ENCODE measurements around the gene ZNF695.

ZNF695 gene

GRCh38 chr1:246987083-246987690 lies 20.7 kb downstream of the ZNF695 start:
- DNase-seq (ENCODE audit: low read depth in 2 of 2): peak in 1 of 2 donors; percentile 9
- no peak for TF ChIP-seq CTCF (IDR thresholded peaks at IDR 0.05; ENCODE audit: low read depth, low read length)
- no peak overlapping the region for H3K4me3 ChIP-seq (replicated peaks in 1 of 2; ENCODE audit: low read depth in 2 of 2, low read length in 2 of 2)

- DNase-seq (ENCODE audit: low read depth in 2 of 2): no peak
- no peak for TF ChIP-seq CTCF (IDR thresholded peaks at IDR 0.05; ENCODE audit: low read depth, low read length)
- no peak overlapping the region for H3K4me3 ChIP-seq (replicated peaks in 1 of 2; ENCODE audit: low read depth in 2 of 2, low read length in 2 of 2)
These were observed 29.1 kb downstream of the ZNF695 start for GRCh38 chr1:246978785-246979184.

GRCh38 chr1:246978281-246978680 lies 29.6 kb downstream of the ZNF695 start:
- no peak for DNase-seq (ENCODE audit: low read depth in 2 of 2)
- TF ChIP-seq CTCF (IDR thresholded peaks at IDR 0.05; ENCODE audit: low read depth, low read length): no peak
- H3K4me3 ChIP-seq (replicated peaks in 1 of 2; ENCODE audit: low read depth in 2 of 2, low read length in 2 of 2): no peak overlapping the region

- no peak overlapping the region for H3K4me3 ChIP-seq (replicated peaks in 1 of 2; ENCODE audit: low read depth in 2 of 2, low read length in 2 of 2)
- DNase-seq (ENCODE audit: low read depth in 2 of 2): no peak
- no peak for TF ChIP-seq CTCF (IDR thresholded peaks at IDR 0.05; ENCODE audit: low read depth, low read length)
These were observed 35.9 kb downstream of the ZNF695 start for GRCh38 chr1:246971969-246972368.

GRCh38 chr1:246971090-246971721 lies 36.7 kb downstream of the ZNF695 start:
- TF ChIP-seq CTCF (IDR thresholded peaks at IDR 0.05; ENCODE audit: low read depth, low read length): peak; percentile 94
- peak overlapping the region in 1 of 2 donors; percentile 19 for H3K4me3 ChIP-seq (replicated peaks in 1 of 2; ENCODE audit: low read depth in 2 of 2, low read length in 2 of 2)
- peak; percentile 64 to 85 for DNase-seq (ENCODE audit: low read depth in 2 of 2)

GRCh38 chr1:246969621-246970020 lies 38.2 kb downstream of the ZNF695 start:
- no peak for DNase-seq (ENCODE audit: low read depth in 2 of 2)
- no peak for TF ChIP-seq CTCF (IDR thresholded peaks at IDR 0.05; ENCODE audit: low read depth, low read length)
- H3K4me3 ChIP-seq (replicated peaks in 1 of 2; ENCODE audit: low read depth in 2 of 2, low read length in 2 of 2): no peak overlapping the region
